Stimulated activated CD4-positive, alpha-beta T cell treated with anti-CD3 and anti-CD28 coated beads, TNF-alpha, amount 100 ng/mL, for 4 hours (primary cell): Measurements from ENCODE around the gene RPS13.
"Not testable (repeated sequence)": the region's sequence is repeated elsewhere in the genome, so short reads cannot be mapped to it uniquely, and the experiment has no call there.

Source experiments
- DNase-seq, 3 experiments: peaks; one replicate each; pipeline ENCODE4 v3.0.0-alpha.2; 2020; ENCODE audit warnings: low read depth in 3 of 3

The RPS13 gene

GRCh38 chr11:17077520-17078401, at the start of gene RPS13:
RPS13 (minus strand) TSS chr11:17077667; CDS start chr11:17077641, 26 bp downstream.
- peak; percentile 75 to 91 (median 90) for DNase-seq

GRCh38 chr11:17121981-17122380, 44.5 kb upstream of the RPS13 start:
- no peak for DNase-seq

- no peak for DNase-seq
Observed at GRCh38 chr11:17117262-17117661, 39.8 kb upstream of the RPS13 start.

GRCh38 chr11:17116117-17116516, 38.6 kb upstream of the RPS13 start:
- no peak for DNase-seq

- DNase-seq: not testable (repeated sequence)
Observed at GRCh38 chr11:17107745-17108144, 30.3 kb upstream of the RPS13 start.

- not testable (repeated sequence) for DNase-seq
Observed at GRCh38 chr11:17105404-17106040, 28.1 kb upstream of the RPS13 start.

GRCh38 chr11:17102462-17102861, 25.0 kb upstream of the RPS13 start:
- no peak for DNase-seq

- DNase-seq: no peak
Observed at GRCh38 chr11:17098658-17099057, 21.2 kb upstream of the RPS13 start.

GRCh38 chr11:17098038-17098437, 20.6 kb upstream of the RPS13 start:
- no peak for DNase-seq

GRCh38 chr11:17085976-17086375, 8.5 kb upstream of the RPS13 start:
- DNase-seq: not testable (repeated sequence)

GRCh38 chr11:17077240-17077519, 287 bp downstream of the RPS13 start:
- peak in 1 of 3 experiments; percentile 13 for DNase-seq

- no peak for DNase-seq
Observed at GRCh38 chr11:17076517-17077239, 789 bp downstream of the RPS13 start.

GRCh38 chr11:17075506-17075905, 2.0 kb downstream of the RPS13 start:
- no peak for DNase-seq

- no peak for DNase-seq
Observed at GRCh38 chr11:17073370-17074027, 4.0 kb downstream of the RPS13 start.

- no peak for DNase-seq
Observed at GRCh38 chr11:17067417-17067816, 10.1 kb downstream of the RPS13 start.

GRCh38 chr11:17066691-17067090, 10.8 kb downstream of the RPS13 start:
- no peak for DNase-seq

- peak in 1 of 3 experiments; percentile 36 for DNase-seq
Observed at GRCh38 chr11:17063171-17064002, 14.1 kb downstream of the RPS13 start.

- not testable (repeated sequence) for DNase-seq
Observed at GRCh38 chr11:17051146-17051545, 26.3 kb downstream of the RPS13 start.

- not testable (repeated sequence) for DNase-seq
Observed at GRCh38 chr11:17048491-17048890, 29.0 kb downstream of the RPS13 start.

- DNase-seq: no peak
Observed at GRCh38 chr11:17046690-17047089, 30.8 kb downstream of the RPS13 start.
